Measurements from ENCODE around the gene SLC6A18.

- TF ChIP-seq CTCF (IDR thresholded peaks at IDR 0.05) = no peak
- no peak for TF ChIP-seq POLR2A (IDR thresholded peaks at IDR 0.05)
Observed at GRCh38 chr5:1218351-1219080, 6.7 kb upstream of the SLC6A18 start.

All from thyroid gland (tissue), 4 donors.